ENCODE results near the gene CEBPG. TPM values are rescaled to one million over a fixed set of nuclear protein-coding genes. Genes with fewer than 3 reads are reported as not detected.
A peak's percentile ranks its signal among the peaks of the same experiment; 100 is the strongest.

Gene CEBPG
- 10 to 100 TPM; 30.6 to 30.9 TPM for total RNA-seq

DNA sequence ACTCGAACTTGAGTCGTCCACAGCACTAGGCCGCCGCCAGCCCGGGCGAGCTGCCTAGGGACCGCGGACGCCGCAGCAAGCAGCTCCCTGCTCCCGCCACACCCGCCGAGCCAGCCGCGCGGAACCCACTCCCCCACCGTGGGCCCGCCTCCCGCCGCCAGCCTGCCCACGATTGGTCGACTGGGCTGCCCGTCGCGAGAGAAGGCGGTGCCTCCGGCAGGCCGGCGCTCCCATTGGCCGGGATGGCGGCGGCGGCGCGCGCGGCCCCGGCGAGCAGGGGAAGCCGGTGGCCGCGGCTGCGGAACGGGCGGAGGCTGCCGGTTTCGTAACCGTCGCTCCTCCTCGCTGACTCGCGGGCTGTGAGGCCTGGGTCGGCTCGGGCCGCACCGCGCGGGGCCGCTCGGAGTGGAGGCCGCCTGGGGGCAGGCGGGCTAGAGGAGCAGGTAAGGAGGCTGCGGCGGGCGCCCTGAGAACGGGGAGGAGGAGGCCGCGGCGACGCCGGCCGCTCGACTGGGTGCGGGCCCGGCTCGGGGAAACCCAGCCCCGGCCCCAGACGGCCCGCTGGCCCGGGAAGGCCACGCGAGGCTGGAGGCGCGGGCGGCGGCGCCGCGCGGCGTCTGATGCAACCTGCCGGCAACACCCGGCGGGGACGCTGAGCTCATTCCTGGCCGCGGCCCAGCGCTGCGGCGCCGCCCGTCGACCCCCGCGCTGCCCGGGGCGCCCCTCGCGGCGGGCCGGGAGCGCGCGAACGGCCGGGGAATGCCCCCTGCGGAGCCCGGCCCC, at the start of gene CEBPG:
CEBPG (plus strand) TSS at position 257 of the 783 bp plus-strand sequence. CDS start 5,531 bp downstream, outside the sequence.
- H3K27ac Mint-ChIP-seq, result peak within 1 kb of the TSS; percentile 81
- ChIA-PET POLR2A (interaction anchor here (1.1 to 2.5 kb wide), 10 partner anchors 10 to 446 kb away, joined by 4 to 15 read pairs (median 5); partner anchors contain the start of genes CEBPA and KCTD15), CTCF (interaction anchor here (0.6 to 2.5 kb wide), 9 partner anchors 8 to 197 kb away, joined by 3 to 11 read pairs (median 4); partner anchors contain the start of genes CEBPA and SLC7A10)
- H3K27me3 Mint-ChIP-seq, result no peaks in the 10 kb centered on the region
- no peaks in the 10 kb centered on the region for H3K9me3 Mint-ChIP-seq
- H3K4me1 Mint-ChIP-seq (ENCODE audit: low read depth), result peaks cover 43% of the 10 kb centered on the region
- intact Hi-C loops (cut with micrococcal nuclease), result loop anchor here (2.0 to 10.0 kb wide), 4 partner anchors 71 to 423 kb away; partner anchors contain the start of genes CEBPA and KCTD15
- peaks cover 14% of the 10 kb centered on the region for H3K36me3 Mint-ChIP-seq
- peak; percentile 95 for DNase-seq
- H3K4me3 Mint-ChIP-seq, result peak within 1 kb of the TSS; percentile 87

DNA sequence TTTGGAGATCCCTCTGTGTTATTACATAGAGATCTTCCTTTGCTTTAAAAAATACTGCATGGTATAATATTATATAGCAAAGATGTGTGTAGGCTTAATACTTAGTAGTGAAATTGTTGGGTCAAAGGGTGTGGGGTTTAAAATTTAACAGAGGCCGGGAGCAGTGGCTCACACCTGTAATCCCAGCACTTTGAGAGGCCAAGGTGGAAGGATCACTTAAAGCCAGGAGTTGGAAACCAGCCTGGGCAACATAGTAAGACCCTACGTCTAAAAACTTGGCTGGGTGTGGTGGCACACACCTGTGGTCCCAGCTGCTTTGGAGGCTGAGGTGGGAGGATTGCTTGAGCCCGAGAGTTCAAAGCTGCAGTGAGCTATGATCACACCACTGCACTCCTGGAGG, 48.9 kb upstream of the CEBPG start:
- CTCF ChIA-PET, result interaction anchor here (0.6 to 0.9 kb wide), 3 partner anchors 91 to 258 kb away, joined by 3 to 4 read pairs (median 3); no protein-coding TSS in a partner anchor
- POLR2A ChIA-PET, result no interaction called here

DNA sequence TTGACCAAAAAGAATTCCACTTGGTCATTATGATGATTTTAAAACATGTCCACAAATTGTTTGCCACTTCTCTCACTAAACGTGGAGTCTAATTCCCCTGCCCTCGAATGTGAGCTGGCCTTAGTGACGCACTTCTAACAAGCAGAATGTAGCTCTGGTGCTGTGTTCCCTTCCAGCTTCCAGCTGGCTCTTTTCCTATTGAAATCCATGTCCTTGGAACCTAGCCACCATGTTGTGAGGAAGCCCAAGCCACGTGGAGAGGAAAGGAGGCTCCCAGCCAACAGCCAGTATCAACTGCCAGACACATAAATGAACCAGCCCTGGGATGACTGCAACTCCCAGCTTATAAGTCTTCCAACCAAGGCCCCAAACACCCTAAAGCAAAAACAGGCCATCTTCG, 47.6 kb upstream of the CEBPG start:
- intact Hi-C loops (cut with micrococcal nuclease), result no loop called here
- ChIA-PET CTCF (no interaction called here), POLR2A (no interaction called here)
- no peak for DNase-seq
- Mint-ChIP-seq H3K9me3 (peaks cover 10% of the 10 kb centered on the region), H3K4me3 (no peak overlapping the region), H3K36me3 (no peaks in the 10 kb centered on the region), H3K27me3 (peaks cover 10% of the 10 kb centered on the region), H3K27ac (no peak overlapping the region), H3K4me1 (ENCODE audit: low read depth) (no peaks in the 10 kb centered on the region)

More for the DNA sequence above, 48.9 kb upstream of the CEBPG start:
- H3K4me3 Mint-ChIP-seq, result no peak overlapping the region
- no peak for DNase-seq
- no peaks in the 10 kb centered on the region for H3K36me3 Mint-ChIP-seq
- peaks cover 12% of the 10 kb centered on the region for H3K27me3 Mint-ChIP-seq
- intact Hi-C loops (cut with micrococcal nuclease), result no loop called here
- H3K9me3 Mint-ChIP-seq, result peaks cover 10% of the 10 kb centered on the region
- H3K4me1 Mint-ChIP-seq (ENCODE audit: low read depth), result no peaks in the 10 kb centered on the region
- no peak overlapping the region for H3K27ac Mint-ChIP-seq

DNA sequence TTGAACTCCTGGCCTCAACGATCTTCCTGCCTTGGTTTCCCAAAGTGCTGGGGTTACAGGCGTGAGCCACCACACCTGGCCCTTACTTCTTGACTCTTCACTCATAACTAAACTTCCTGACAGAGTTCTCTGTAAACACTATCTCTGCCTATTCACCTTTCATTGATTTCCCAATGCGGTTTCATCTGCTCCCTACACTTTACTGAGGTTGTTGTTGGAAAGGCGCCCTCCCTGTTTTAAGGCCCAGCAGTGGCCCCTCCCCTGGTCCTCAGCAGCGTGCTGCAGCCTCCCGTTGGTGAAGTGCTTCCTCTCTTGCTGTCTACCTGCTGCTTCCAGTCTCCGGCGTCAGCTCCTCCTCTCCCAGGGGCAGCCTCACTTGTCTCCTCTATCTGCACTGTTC, 44.4 kb upstream of the CEBPG start:
- no peak for DNase-seq
- intact Hi-C loops (cut with micrococcal nuclease), result no loop called here
- Mint-ChIP-seq H3K27me3 (peaks cover 11% of the 10 kb centered on the region), H3K4me1 (ENCODE audit: low read depth) (no peaks in the 10 kb centered on the region), H3K27ac (no peak overlapping the region), H3K36me3 (no peaks in the 10 kb centered on the region), H3K4me3 (no peak overlapping the region), H3K9me3 (peaks cover 4% of the 10 kb centered on the region)
- ChIA-PET POLR2A (no interaction called here), CTCF (no interaction called here)

DNA sequence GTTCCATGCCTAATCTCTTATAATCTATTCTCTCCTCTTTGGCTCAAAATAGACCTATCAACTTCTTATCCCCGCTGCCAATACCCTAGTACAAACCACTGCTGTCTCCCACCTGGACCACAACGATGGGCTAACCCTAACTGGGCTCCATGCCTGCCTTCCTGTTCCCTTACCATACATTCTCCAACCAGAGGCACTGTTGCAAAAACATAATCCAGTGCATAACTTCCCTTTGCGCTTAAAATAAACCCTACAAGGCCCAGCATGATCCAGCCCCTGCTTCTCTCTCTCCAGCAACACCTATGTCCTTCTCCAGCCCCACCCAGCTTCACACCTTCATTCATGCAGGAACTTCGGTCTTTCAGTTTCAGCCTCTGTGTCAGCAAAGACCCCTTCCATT, 43.8 kb upstream of the CEBPG start:
- H3K36me3 Mint-ChIP-seq, result no peaks in the 10 kb centered on the region
- POLR2A ChIA-PET, result no interaction called here
- DNase-seq, result no peak
- no peak overlapping the region for H3K27ac Mint-ChIP-seq
- CTCF ChIA-PET, result no interaction called here
- no peak overlapping the region for H3K4me3 Mint-ChIP-seq
- intact Hi-C loops (cut with micrococcal nuclease), result no loop called here
- H3K27me3 Mint-ChIP-seq, result peaks cover 11% of the 10 kb centered on the region
- H3K4me1 Mint-ChIP-seq (ENCODE audit: low read depth), result no peaks in the 10 kb centered on the region
- peaks cover 4% of the 10 kb centered on the region for H3K9me3 Mint-ChIP-seq

DNA sequence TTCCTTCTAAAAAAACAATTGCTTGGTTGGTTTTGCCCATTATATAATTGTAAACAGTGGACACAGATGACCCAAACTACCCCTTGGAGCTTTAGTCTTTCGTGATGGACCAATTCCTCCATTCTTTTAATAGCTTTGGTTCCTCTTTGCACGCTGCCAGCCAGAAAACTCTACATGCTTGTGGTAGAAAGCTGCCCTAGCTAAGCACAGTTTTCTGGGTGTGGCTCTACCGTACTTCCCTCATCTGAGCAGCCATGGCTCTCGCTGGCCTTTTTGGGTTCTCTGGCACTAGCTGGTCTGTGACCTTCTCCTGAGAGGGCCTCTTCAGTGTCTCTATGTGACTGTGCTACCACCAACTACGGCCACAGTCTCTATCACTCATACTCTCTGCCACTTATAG, 41.3 kb upstream of the CEBPG start:
- DNase-seq, result no peak
- no peak overlapping the region for H3K27ac Mint-ChIP-seq
- CTCF ChIA-PET, result interaction anchor here (0.5 kb wide), 1 partner anchor 1617 kb away, joined by 3 read pairs; no protein-coding TSS in a partner anchor
- H3K27me3 Mint-ChIP-seq, result peaks cover 11% of the 10 kb centered on the region
- intact Hi-C loops (cut with micrococcal nuclease), result no loop called here
- H3K4me1 Mint-ChIP-seq (ENCODE audit: low read depth), result no peaks in the 10 kb centered on the region
- no peak overlapping the region for H3K4me3 Mint-ChIP-seq
- POLR2A ChIA-PET, result no interaction called here
- H3K36me3 Mint-ChIP-seq, result no peaks in the 10 kb centered on the region
- no peaks in the 10 kb centered on the region for H3K9me3 Mint-ChIP-seq

DNA sequence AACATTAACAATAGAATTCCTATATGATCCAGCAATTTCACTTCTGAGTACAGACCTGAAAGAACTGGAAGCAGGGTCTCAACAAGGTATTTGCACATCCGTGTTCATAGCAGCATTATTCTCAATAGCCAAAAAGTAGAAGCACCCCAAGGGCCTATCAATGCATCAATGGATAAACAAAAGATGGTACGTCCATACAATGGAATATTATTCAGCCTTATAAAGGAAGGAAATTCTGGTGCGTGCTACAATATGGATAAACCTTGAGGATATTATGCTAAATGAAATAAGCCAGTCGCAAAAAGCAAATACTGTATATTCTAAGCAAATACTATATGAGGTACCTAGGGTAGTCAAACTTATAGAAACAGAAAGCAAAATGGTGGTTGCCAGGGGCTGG, 40.4 kb upstream of the CEBPG start:
- no peak overlapping the region for H3K4me3 Mint-ChIP-seq
- intact Hi-C loops (cut with micrococcal nuclease), result no loop called here
- ChIA-PET POLR2A (no interaction called here), CTCF (no interaction called here)
- peaks cover 11% of the 10 kb centered on the region for H3K27me3 Mint-ChIP-seq
- H3K27ac Mint-ChIP-seq, result no peak overlapping the region
- no peaks in the 10 kb centered on the region for H3K36me3 Mint-ChIP-seq
- H3K4me1 Mint-ChIP-seq (ENCODE audit: low read depth), result no peaks in the 10 kb centered on the region
- no peak for DNase-seq
- H3K9me3 Mint-ChIP-seq, result no peaks in the 10 kb centered on the region

DNA sequence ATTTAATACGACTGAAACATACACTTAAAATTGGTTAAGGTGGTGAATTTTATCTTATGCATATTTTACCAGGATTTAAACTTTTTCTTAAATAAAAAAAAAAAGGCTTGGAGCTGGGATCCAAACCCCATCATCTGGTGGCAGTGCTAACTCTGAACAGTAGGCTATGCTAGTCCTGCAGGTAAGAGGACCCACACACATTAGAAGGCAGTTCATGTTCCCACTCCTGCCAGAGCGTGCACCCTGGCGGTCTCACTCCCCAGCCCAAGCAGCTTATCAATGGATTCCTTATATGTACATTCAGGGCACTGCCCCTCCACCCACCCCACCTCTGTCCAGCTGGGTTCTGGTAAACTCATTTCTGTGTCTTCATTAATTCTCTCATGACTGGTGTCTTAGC, 39.9 kb upstream of the CEBPG start:
- Mint-ChIP-seq H3K27ac (no peak overlapping the region), H3K4me3 (no peak overlapping the region), H3K4me1 (ENCODE audit: low read depth) (no peaks in the 10 kb centered on the region), H3K36me3 (no peaks in the 10 kb centered on the region), H3K27me3 (peaks cover 9% of the 10 kb centered on the region), H3K9me3 (no peaks in the 10 kb centered on the region)
- CTCF ChIA-PET, result interaction anchor here (0.6 kb wide), 1 partner anchor 51 kb away, joined by 4 read pairs; no protein-coding TSS in a partner anchor
- POLR2A ChIA-PET, result no interaction called here
- DNase-seq, result no peak
- intact Hi-C loops (cut with micrococcal nuclease), result no loop called here

DNA sequence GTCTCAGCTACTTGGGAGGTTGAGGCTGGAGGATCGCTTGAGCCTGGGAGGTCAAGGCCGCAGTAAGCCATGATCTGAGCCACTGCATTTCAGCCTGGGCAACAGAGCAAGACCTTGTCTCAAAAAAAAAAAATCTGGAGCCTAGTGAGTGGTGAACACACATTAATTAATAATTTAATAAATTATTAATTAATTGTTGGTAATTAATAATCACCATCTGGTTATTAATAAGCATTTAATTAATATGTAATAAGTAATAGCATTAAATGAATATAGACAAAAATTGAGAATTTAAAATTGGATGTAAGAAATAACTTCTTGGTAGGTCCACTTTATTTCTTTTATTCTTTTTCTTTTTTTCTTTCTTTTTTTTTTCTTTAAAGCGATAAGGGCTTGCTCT, 39.2 kb upstream of the CEBPG start:
- CTCF ChIA-PET, result no interaction called here
- Mint-ChIP-seq H3K9me3 (no peaks in the 10 kb centered on the region), H3K36me3 (no peaks in the 10 kb centered on the region), H3K4me1 (ENCODE audit: low read depth) (no peaks in the 10 kb centered on the region), H3K27me3 (peaks cover 13% of the 10 kb centered on the region), H3K27ac (no peak overlapping the region), H3K4me3 (no peak overlapping the region)
- POLR2A ChIA-PET, result no interaction called here
- intact Hi-C loops (cut with micrococcal nuclease), result no loop called here
- DNase-seq, result no peak

DNA sequence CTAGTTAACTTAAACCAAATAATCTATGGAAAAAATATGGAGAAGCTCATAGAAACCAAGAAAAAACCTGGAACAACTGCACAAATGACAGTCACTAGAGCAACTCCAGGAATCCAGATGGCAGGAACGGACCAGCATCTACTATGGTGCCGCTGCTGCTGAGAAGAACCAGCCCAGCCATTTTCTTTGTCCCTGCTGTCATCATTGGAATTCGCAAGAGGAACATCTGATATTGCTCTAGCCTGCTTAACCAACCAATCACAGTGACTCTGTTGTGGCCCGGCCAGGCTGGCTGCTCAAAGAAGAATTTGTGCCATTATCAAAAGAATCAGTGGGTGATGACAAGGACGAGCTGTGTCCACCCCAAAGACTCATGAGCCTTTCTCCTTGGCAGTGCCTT, 38.1 kb upstream of the CEBPG start:
- CTCF ChIA-PET, result interaction anchor here (1.7 kb wide), 1 partner anchor 151 kb away, joined by 3 read pairs; no protein-coding TSS in a partner anchor

DNA sequence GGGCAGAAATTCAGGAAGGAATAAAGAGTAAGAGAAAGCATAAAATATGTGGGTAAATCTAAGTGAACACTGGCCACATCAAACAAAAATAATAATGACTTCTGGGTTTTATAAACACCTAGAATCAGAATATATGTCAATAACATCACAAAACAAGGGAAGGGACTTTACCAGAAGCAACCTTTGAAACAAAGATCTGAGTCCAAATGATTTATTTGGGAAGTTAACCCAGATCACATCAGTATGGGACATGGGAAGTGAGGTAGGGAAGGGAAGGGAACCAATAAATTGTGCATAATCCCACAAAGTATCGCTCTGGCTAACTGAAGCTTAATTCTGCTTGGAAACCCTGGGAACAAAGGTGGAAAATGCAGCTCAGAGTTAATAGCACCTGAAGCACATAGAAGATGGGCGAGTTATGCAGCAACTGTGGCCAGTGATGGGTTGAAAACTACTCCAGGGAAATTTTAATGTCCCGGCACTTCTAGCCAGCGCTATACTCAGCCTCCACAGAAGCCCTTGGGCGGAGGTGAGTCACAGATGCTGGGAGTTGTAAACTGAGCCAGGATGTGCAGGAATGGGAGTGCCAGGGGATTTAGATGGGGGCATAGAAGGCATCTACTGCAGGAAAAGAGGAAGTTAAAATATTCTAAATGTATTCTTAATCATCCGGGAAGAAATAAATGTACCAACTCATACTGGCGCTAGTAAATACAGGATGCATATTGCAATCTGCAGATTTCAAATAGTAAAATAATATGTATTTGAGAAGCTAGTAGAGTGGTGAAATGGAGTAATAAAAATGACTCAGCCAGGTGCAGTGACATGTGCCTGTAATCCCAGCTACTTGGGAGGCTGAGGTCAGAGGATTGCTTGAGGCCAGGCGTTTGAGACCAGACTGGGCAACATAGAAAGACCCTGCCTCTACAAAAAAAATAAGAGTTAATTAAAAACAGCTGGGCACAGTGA, 34.2 kb upstream of the CEBPG start:
- H3K4me3 Mint-ChIP-seq, result no peak overlapping the region
- ChIA-PET CTCF (interaction anchor here (0.6 to 1.5 kb wide), 2 partner anchors 91 to 96 kb away, joined by 3 to 4 read pairs; no protein-coding TSS in a partner anchor), POLR2A (no interaction called here)

More for the DNA sequence above, 38.1 kb upstream of the CEBPG start:
- Mint-ChIP-seq H3K9me3 (no peaks in the 10 kb centered on the region), H3K27me3 (peaks cover 9% of the 10 kb centered on the region), H3K4me3 (no peak overlapping the region), H3K27ac (no peak overlapping the region), H3K36me3 (no peaks in the 10 kb centered on the region), H3K4me1 (ENCODE audit: low read depth) (no peaks in the 10 kb centered on the region)
- intact Hi-C loops (cut with micrococcal nuclease), result no loop called here
- POLR2A ChIA-PET, result no interaction called here
- DNase-seq, result no peak

DNA sequence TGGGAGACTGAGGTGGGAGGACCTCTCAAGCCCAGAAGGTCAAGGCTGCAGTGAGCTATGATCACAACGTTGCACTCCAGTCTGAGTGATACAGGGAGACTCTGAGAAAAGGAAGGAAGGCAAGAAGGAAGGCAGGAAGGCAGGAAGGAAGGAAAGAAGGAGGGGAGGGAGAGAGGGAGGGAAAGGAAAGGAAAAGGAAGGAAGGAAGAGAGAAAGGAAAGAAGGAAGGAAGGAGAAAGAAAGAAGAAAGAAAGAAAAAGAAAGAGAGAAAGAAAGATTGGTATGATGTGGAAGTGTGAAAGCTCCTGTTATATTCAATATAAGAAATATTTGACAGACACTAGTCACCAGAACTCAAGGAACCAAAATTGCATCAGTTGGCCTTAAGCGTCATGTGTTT, 32.5 kb upstream of the CEBPG start:
- intact Hi-C loops (cut with micrococcal nuclease), result no loop called here
- Mint-ChIP-seq H3K36me3 (no peaks in the 10 kb centered on the region), H3K4me3 (no peak overlapping the region), H3K9me3 (no peaks in the 10 kb centered on the region), H3K27ac (no peak overlapping the region), H3K4me1 (ENCODE audit: low read depth) (no peaks in the 10 kb centered on the region), H3K27me3 (peaks cover 36% of the 10 kb centered on the region)
- ChIA-PET POLR2A (no interaction called here), CTCF (interaction anchor here (1.2 kb wide), 1 partner anchor 66 kb away, joined by 3 read pairs; no protein-coding TSS in a partner anchor)
- DNase-seq, result no peak

More for the DNA sequence above, 34.2 kb upstream of the CEBPG start:
- Mint-ChIP-seq H3K36me3 (no peaks in the 10 kb centered on the region), H3K9me3 (no peaks in the 10 kb centered on the region), H3K4me1 (ENCODE audit: low read depth) (no peaks in the 10 kb centered on the region), H3K27ac (no peak overlapping the region), H3K27me3 (peaks cover 24% of the 10 kb centered on the region)
- DNase-seq, result no peak
- intact Hi-C loops (cut with micrococcal nuclease), result no loop called here

Measured in activated CD4-positive, alpha-beta memory T cell treated with anti-CD3 and anti-CD28 coated beads for 36 hours (primary cell).